SW480 (cell line): Measurements from ENCODE around the gene IGFBP3.
A peak's percentile ranks its signal among the peaks of the same experiment; 100 is the strongest.

Experiments
- DNase-seq: peaks from one replicate; pipeline ENCODE4 v3.0.0-alpha.2; 2016; ENCODE audit warnings: low spot score

Gene IGFBP3

DNA sequence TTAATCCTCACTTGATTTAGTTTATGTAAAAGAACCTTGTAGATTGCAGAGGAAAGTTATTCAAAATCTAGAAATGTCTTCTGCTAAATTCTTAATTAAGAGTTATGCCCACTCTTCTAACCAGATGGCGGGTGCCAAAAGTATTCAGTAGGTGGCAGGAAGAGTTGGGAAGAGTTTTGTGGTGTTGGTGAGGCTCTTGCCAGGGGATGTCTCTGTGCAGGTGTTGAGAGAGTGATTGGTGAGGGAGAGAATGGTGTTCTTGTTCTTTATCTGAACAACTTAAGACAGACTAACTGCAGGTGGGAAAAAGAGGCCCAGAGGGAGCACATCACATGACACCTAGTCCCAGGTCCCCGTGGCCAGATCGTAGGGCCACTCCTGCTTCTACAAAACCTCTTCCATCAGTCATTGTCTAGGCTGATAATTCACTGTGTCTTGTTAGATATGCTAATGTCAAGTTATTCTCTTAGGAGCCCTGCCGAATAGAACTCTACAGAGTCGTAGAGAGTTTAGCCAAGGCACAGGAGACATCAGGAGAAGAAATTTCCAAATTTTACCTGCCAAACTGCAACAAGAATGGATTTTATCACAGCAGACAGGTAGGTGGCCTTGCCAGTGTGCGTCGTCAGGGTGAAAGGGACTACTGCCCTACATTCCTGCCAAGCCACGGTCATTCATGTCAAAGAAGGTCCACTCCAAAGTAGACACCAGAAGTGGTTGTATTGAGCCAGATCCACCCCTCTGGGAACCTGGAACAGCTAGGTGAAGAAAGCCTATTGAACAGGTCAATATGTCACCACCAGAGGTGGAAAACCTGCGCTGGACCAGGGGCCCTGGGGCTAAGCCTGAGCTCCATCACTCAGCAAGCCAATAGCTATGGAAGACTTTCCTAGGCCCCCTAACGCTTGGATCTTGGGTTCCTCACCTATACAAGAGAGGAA lies 29.3 kb downstream of the IGFBP3 start:
- no peak for DNase-seq

DNA sequence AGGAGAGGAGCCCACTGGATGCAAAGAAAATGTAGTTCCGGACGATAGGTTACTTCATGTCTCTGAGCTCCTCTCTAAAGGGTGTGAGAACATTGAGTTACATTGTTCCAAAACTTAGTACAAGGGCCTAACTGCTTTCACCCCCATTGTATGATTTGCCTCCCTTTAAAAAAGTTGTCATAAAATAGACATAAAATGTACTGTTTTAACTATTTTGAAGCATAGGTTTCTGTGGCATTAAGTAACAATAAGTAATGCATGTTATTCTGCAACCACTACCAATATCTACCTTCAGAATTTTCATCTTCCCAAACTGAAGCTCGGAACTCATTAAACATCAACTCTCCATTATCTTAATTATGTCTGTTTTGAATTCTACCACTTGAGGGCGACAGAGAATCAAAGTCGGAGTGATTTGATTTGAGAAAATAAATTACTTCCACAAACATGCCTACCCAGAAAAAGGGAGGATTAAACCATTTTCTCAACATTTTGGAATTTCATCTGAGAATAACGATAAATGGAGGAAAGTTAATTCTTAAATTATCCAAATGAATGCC lies 30.1 kb downstream of the IGFBP3 start:
- DNase-seq: peak; percentile 50

DNA sequence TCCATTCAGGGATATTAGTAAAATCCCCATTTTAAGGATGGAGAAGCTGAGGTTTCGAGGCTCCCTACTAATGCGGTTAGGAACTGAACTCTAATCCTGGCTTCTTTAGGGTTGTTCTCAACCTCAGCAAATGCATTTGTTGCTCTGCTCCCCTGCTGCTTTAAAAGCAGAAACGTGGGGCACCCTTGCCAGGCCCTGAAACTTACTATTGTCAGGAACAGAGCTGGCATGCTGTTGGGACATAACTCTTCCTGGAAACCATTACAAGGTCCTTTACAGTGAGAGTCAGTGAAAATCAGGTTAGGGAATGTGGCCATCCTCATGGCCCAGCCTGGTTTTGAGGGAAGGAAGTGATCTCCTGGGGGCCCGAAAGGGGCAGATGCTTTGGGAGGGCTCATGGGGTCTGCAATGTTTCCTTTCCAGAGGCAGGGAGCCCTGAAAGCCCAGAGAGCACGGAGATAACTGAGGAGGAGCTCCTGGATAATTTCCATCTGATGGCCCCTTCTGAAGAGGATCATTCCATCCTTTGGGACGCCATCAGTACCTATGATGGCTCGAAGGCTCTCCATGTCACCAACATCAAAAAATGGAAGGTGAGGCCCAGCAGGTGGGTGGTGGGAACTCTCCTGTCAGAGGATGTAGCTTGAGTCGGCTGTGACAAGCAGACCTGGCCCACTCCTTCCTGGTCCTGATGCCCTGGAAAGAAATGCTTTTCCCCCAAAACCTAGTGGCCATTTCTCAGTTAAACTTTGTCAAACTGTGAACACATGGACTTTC lies 30.8 kb downstream of the IGFBP3 start:
- DNase-seq: no peak

DNA sequence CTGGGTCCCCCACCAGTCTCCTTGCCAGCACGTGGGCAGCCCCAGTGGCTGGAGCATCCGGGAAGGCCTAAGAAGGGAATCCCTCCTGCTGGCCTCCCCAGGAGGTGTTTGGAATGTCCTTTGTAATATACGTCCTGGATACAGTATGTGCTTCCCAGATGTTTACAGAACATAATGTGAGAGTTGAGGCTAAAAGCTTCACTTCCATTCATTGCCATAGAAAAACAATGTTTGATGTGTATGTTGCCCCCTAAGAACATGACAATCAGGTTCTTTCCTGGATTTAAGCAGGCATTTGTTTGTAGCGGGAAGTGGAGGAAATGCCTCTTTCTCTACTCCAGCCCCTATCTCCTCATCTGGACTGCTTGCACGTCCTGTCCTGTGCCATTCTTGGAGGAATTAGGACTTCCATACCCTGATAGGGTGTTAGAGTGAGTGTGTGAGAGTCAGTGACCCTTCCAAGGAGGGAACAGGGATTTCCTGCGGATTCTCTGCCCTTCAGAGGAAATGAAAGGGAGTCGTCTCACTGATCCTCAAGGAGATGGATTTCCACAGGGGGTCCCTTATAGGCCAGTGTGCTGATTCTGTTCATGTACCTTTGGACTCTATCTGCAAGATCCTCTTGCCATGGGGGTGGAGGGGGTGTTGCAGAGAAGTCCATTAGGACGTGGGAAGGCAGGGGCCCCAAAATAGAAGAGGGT lies 31.6 kb downstream of the IGFBP3 start:
- DNase-seq: no peak

DNA sequence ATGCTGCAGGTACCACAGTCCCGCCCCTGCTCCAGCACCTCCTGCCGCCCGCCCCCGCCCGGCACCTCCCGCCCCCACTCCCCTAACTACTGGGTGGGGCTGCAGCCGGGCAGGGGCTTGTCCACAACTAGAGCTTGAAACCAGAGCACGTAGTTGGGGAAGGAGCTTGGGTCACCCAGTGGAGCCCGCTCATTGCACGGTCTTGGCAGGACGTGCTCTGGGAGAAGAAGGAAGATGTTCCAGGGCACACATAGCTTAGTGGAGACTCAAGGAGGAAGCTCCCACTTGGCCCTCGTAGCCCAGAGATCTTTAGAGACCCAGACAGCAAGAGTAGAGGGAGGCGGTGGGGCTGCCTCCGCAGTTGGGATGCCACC lies 32.1 kb downstream of the IGFBP3 start:
- DNase-seq: no peak

DNA sequence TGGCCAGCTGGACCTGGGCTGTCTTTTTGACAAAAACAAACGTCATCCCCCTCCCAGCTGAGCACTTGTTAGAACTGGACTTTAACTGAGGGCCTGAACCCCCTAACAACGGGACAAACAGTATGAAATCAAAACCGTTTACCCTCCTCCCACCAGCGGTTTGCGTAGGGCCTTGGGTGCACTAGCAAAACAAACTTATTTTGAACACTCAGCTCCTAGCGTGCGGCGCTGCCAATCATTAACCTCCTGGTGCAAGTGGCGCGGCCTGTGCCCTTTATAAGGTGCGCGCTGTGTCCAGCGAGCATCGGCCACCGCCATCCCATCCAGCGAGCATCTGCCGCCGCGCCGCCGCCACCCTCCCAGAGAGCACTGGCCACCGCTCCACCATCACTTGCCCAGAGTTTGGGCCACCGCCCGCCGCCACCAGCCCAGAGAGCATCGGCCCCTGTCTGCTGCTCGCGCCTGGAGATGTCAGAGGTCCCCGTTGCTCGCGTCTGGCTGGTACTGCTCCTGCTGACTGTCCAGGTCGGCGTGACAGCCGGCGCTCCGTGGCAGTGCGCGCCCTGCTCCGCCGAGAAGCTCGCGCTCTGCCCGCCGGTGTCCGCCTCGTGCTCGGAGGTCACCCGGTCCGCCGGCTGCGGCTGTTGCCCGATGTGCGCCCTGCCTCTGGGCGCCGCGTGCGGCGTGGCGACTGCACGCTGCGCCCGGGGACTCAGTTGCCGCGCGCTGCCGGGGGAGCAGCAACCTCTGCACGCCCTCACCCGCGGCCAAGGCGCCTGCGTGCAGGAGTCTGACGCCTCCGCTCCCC lies 32.7 kb downstream of the IGFBP3 start, which contains the start of gene IGFBP1:
Gene IGFBP1, plus strand, starts transcription at position 304 of the 808 bp plus-strand sequence. Its CDS starts 165 bp downstream, at position 469.
- peak; percentile 47 for DNase-seq

DNA sequence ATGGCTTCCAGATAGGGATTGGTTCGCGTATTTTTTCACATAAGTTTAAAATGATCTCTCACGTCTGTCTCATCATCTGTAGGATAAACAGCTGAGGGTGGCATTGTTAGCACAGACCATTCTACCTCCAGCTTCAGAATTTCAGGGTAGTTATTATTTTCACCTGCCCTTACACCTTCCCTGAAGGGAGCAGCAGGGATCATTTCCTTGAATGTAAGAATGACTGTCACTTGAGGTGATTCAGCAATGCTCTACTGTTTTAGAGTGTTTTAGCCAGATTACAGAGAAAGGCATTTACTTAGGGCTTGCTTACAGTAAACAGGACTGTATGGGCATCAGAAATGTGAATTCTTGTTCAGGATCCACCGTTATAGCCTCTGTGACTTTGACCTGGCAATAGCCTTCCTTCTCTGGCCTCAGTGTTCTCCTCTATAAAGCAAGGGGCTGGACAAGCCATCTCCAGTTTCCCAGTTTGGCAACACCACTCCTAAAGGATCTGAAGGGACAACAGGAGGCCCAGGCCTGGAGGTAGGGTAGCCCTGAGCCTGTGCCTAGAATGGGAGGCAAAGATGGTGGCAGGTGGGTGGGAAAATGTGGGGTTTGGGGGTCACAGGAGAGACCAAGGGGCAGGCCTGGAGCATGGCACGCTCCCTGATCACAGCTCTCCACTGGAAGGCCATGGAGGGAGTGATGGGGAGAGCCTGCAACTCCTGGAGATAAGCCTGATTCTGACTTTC lies 34.0 kb downstream of the IGFBP3 start:
- no peak for DNase-seq

- DNase-seq: peak; percentile 70
These were observed 35.7 kb downstream of the IGFBP3 start for GRCh38 chr7:45885264-45885882.

DNA sequence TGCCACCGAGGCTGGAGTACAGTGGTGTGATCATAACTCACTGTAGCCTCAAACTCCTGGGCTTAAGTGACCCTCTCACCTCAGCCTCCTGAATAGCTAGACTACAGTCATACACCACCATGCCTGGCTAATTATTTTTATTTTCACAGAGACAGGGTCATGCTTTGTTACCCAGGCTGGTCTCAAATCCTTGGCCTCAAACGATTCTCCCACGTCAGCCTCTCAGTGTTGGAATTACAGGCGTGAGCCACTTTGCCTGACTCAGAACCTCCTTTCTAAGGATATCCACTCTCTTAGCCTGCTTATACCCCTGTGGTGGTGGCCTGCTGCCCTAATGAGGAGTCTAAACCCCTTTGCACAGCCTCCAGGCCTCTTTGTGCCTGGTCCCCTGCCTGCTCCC lies 36.9 kb downstream of the IGFBP3 start:
- no peak for DNase-seq

DNA sequence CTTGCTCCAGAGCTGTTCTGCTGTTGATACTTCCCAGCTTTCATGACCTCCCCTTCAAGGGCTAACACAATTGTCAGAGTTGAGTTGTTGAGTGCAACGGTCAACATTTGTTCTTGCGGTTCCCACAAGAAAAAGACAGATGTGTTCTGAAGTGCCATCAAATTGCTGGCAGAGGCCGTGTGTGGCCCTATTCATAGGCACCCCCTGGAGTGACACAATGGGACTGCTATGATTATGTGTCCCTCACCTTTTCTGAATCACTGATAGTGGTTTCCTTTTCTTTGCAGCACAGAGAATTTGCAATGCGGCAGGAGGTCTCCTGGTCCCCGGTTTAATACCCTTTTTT lies 38.6 kb downstream of the IGFBP3 start:
- no peak for DNase-seq

DNA sequence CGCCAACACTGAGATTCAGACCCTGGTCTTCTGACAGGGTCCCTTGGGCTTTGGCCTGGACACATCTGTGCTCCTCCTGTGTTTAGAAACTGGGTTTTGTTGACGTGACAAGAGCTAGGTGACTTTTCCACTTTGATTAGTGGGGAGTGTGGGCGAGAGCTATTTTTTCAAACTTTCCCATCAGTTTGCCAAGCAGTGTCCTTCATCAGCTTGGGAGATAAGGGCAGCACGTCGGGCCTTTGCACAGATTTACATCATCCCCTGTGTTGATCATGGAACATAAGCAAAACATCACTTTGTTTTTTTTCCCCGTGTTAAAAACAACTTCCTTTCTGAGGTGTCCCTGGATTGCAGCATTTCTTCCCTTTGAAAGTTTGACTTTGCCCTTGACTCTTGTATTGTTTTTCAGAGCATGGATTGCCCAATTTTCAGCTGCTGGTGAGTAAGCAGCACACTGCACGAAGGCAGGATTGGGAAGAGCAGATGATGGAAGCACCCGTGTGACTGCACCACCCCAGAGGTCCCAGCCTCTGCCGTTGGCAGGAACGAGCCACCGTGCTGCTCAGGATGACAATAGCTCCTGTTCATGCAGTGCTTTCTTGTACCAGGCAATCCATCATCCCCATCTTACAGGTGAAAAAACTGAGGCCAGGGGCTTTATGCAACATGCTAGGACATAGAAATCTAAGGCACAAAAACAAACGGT lies 39.2 kb downstream of the IGFBP3 start:
- peak; percentile 43 for DNase-seq

GRCh38 chr7:45881280-45881758 lies 39.8 kb downstream of the IGFBP3 start:
- no peak for DNase-seq

DNA sequence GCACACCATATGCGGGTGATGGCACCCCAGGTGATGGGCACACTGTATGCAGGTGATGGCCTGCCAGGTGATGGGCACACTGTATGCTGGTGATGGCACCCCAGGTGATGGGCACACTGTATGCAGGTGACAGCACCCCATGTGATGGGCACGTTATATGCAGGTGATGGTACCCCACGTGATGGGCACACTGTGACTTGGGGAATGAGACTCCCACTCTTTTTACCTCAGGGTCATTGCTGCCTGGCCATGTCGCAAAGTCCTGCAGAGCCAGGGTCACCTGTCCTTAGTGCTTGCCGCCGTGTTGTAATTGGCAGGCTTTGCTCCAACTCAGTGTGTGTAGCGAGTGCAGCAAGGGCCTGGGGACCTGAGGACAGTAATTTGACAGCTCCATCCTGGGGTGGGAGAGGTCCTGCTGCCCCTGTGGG lies 40.6 kb downstream of the IGFBP3 start:
- DNase-seq: no peak

DNA sequence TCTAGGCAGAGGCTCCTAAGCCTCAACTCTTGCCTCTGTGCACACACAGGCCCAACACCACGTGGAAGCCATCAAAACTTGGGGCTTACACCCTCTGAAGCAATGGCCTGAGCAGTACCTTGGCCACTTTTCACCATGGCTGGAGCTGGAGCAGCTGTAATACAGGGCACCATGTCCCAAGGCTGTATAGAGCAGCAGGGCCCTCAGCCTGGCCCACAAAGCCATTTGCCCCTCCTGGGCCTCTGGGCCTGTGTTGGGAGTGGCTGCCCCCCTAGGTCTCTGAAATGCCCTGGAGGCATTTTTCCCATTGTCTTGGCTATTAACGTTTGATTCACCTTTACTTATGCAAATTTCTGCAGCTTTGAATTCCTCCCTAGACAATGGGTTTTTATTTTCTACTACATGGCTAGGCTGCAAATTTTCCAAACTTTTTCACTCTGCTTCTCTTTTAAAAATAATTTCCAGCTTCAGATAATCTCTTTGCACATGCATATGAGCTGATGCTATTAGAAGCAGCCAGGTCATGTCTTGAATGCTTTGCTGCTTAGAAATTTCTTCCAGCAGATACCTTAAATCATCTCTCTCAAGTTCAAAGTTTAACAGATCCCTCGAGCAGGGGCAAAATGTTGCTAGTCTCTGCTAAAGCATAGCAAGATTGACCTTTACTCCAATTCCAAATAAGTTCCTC lies 42.5 kb downstream of the IGFBP3 start:
- no peak for DNase-seq

GRCh38 chr7:45876519-45876918 lies 44.6 kb downstream of the IGFBP3 start:
- DNase-seq: no peak

GRCh38 chr7:45874408-45875131 lies 46.5 kb downstream of the IGFBP3 start:
- no peak for DNase-seq

DNA sequence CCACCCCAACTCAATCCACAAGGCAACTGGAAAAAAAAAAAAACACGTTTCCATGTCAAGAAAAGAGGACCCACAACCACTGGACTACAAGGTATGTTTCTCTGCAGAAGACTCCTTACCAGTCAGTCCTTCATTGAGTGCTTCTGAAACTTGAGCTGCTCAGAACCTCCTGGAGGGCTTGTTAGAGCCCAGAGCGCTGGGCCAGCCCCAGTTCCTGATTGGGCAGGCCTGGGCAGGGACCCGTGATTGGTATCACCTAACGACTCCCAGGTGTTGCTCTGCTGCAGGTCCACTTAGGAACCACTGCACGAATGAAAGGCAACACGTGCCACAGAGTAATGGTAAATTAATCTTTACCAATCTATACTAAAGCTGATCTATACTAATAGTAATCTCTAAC lies 47.7 kb downstream of the IGFBP3 start:
- no peak for DNase-seq

DNA sequence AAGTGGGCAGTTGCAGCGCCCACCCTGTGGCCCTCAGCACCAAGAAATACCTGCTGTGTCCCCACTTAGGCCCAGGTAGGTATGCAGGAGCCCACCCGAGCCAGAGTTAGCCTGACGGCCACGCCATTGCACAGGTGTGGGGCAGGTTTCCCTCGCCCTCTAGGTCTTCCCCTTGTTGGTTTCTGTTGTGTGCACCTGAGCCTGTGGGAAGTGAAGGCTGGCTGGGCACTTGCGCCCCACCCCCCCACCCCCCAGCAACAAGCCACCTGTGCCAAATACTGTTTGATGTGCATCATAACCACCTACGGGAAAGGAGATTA lies 48.1 kb downstream of the IGFBP3 start, which contains the start of gene CCDC201:
Gene CCDC201, minus strand, starts transcription at position 48 of the 320 bp plus-strand sequence. CDS start 75 bp downstream, outside the sequence.
- no peak for DNase-seq
